AG09319 (cell line): Measurements from ENCODE around the gene PTPN3.

Source experiments
- DNase-seq: peaks from one replicate; pipeline ENCODE4 v3.0.0-alpha.2; 2010; ENCODE audit warnings: low read depth; ENCODE audit errors: extremely low read depth
- CTCF ChIP-seq: IDR thresholded peaks from 2 replicates; pipeline ENCODE4 v1.5.1; 2011; ENCODE audit warnings: low read depth, mild to moderate bottlenecking, inconsistent platforms, low read length, moderate library complexity

Gene PTPN3

GRCh38 chr9:109383947-109384346 is 114.2 kb downstream of the PTPN3 start:
- TF ChIP-seq CTCF: no peak
- no peak for DNase-seq

GRCh38 chr9:109383356-109383755 is 114.8 kb downstream of the PTPN3 start:
- no peak for TF ChIP-seq CTCF
- DNase-seq: no peak

- TF ChIP-seq CTCF: no peak
- DNase-seq: no peak
Observed at GRCh38 chr9:109382585-109382984, 115.5 kb downstream of the PTPN3 start.

GRCh38 chr9:109382182-109382581 is 115.9 kb downstream of the PTPN3 start:
- no peak for TF ChIP-seq CTCF
- no peak for DNase-seq

- TF ChIP-seq CTCF: no peak
- DNase-seq: no peak
Observed at GRCh38 chr9:109381011-109381729, 116.9 kb downstream of the PTPN3 start.

GRCh38 chr9:109379513-109379912 is 118.6 kb downstream of the PTPN3 start:
- no peak for DNase-seq
- TF ChIP-seq CTCF: no peak

- no peak for TF ChIP-seq CTCF
- DNase-seq: no peak
Observed at GRCh38 chr9:109378316-109378715, 119.8 kb downstream of the PTPN3 start.
